Ascending aorta (tissue), 2 donors: Measurements from ENCODE around the gene RASSF10. TPM values are rescaled to one million over a fixed set of nuclear protein-coding genes. Genes with fewer than 3 reads are reported as not detected.

Experiments
- DNase-seq, 2 donors: peaks; one replicate each; pipeline ENCODE4 v3.0.0-alpha.2; 2019; ENCODE audit warnings: low spot score in 2 of 2
- H3K27ac ChIP-seq, 2 donors: fragments of 200-600 bp; sonication (generic); one replicate each; pipeline ENCODE4 v1.5.1; 2016 to 2017; ENCODE audit warnings: mild to moderate bottlenecking in 1 of 2
- H3K27me3 ChIP-seq: fragments of 200-600 bp; sonication (generic); one replicate; pipeline ENCODE4 v1.5.1; 2017
- H3K36me3 ChIP-seq, 2 donors: fragments of 200-600 bp; sonication (generic); one replicate each; pipeline ENCODE4 v1.5.1; 2016
- H3K4me1 ChIP-seq, 2 donors: fragments of 200-600 bp; sonication (generic); one replicate each; pipeline ENCODE4 v1.5.1; 2016 to 2017; ENCODE audit warnings: mild to moderate bottlenecking in 1 of 2
- H3K4me3 ChIP-seq, 2 donors: fragments of 200-600 bp; sonication (generic); one replicate each; pipeline ENCODE4 v1.5.1; 2016 to 2017; ENCODE audit warnings: mild to moderate bottlenecking in 1 of 2
- H3K9me3 ChIP-seq, 2 donors: fragments of 200-600 bp; sonication (generic); one replicate each; pipeline ENCODE4 v1.5.1; 2016
- intact Hi-C: fragments of 100-400 bp; cut with DNase I; formaldehyde crosslinking; loops from one replicate; pipeline ENCODE4 v1.15.1; 2023
- total RNA-seq: library from RNA; depleted of rRNA; stranded (reverse); fragments of >200 nt; gene quantifications from one replicate; pipeline ENCODE4 v1.1.0, GENCODE V29; 2016
- TF ChIP-seq, protein P1 (sequence below), 3 experiments: fragments of 200-600 bp in 2 of 3; fragments of 450-650 bp in 1 of 3; sonication (generic) in 2 of 3; IDR thresholded peaks; one replicate each; pipeline ENCODE4 v1.5.1; 2016 to 2019; ENCODE audit warnings: antibody characterized with exemption in 3 of 3, mild to moderate bottlenecking in 1 of 3, moderate library complexity in 1 of 3

The RASSF10 gene
- total RNA-seq, 1 donor from 2014 or later: not detected

DNA sequence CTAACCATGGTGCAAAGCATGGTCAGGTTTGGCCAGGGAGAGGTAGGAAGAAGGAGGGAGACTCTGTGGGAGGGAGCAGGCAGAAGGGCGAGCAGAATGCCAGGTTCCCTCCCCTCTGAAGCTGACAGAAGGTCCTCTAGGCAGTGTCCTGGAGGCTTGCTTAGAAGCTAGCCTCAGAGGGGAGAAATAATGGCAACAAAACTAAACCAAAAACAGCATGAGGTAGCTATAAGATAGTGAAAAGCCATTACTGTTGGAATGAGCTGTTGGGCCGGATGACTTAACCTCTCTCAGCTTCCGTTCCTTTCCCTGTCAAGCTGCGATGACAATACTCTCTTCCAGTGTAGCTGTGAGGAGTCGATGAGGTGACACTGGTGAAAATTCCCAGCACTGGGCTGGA lies 36.6 kb downstream of the RASSF10 start:
- Histone ChIP-seq H3K9me3 (no peaks in the 10 kb centered on the region), H3K27me3 (no peaks in the 10 kb centered on the region), H3K27ac (no peak overlapping the region), H3K4me1 (no peaks in the 10 kb centered on the region), H3K36me3 (no peaks in the 10 kb centered on the region), H3K4me3 (no peak overlapping the region)
- intact Hi-C loops: no loop called here
- TF ChIP-seq, protein P1, sequence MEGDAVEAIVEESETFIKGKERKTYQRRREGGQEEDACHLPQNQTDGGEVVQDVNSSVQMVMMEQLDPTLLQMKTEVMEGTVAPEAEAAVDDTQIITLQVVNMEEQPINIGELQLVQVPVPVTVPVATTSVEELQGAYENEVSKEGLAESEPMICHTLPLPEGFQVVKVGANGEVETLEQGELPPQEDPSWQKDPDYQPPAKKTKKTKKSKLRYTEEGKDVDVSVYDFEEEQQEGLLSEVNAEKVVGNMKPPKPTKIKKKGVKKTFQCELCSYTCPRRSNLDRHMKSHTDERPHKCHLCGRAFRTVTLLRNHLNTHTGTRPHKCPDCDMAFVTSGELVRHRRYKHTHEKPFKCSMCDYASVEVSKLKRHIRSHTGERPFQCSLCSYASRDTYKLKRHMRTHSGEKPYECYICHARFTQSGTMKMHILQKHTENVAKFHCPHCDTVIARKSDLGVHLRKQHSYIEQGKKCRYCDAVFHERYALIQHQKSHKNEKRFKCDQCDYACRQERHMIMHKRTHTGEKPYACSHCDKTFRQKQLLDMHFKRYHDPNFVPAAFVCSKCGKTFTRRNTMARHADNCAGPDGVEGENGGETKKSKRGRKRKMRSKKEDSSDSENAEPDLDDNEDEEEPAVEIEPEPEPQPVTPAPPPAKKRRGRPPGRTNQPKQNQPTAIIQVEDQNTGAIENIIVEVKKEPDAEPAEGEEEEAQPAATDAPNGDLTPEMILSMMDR (IDR thresholded peaks at IDR 0.05): no peak
- no peak for DNase-seq

DNA sequence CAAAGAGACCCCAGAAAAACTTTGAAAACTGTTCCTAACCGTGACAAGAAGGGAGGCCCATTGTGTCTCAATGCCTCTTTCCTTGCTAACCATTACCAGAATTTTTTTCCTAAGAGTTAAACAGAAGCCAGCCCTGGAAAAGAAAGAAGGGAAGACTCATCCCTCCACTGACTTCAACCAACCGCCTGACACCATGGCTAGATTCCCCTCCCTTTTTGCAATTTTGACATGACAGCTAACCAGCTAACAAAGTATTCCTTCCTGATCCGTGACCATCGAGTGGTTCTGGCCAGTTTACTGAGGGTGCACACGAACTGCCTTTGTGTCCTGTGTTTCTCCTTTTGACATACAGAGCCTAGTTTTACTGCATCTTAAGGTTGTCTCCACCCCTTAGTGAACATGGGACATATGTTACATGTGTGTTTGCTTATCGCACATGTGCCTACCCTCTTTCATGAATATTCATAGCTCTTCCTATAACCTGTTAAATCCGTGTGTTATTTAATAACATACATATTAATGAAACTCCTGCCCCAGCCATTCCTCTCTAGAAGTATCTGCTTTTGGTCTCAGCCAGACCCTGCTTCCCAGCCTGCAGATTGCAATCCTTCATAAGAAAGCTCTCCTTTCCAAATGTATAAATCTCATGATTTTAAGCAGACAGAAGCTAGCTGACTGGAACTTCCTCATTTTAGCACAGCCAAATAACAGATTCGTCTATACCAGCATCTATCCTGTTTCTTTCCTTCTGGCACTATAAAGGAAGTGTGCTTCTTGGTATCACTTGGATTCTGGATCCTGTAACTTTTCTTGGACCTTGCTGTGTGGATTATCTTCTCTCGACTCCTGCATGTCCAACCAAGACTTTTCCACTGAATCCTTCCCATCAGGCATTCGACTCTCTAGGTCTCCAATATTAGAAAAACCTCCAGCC lies 37.8 kb downstream of the RASSF10 start:
- TF ChIP-seq, protein P1 (IDR thresholded peaks at IDR 0.05): no peak

DNA sequence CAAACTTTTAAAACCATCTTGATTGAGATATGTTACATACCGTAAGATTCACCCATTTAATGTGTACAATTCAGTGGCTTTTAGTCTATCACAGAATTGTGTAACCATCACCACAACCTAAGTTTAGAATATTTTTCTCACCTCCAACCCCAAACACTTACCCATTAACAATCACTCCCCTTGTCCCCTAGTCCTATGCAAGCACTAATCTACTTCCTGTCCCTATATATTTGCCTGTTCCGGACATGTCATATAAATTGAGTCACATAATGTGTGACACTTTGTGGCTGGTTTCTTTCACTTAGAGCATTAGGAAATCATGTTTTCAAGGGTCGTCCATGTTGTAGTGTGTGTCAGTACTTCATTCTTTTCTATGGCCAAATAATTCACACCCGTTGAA lies 38.8 kb downstream of the RASSF10 start:
- H3K4me3 ChIP-seq: no peak overlapping the region
- intact Hi-C loops: no loop called here
- H3K9me3 ChIP-seq: no peaks in the 10 kb centered on the region
- no peaks in the 10 kb centered on the region for H3K27me3 ChIP-seq
- H3K4me1 ChIP-seq: no peaks in the 10 kb centered on the region
- no peak for DNase-seq
- TF ChIP-seq, protein P1 (IDR thresholded peaks at IDR 0.05): no peak
- no peaks in the 10 kb centered on the region for H3K36me3 ChIP-seq
- H3K27ac ChIP-seq: no peak overlapping the region

More for the DNA sequence above, 37.8 kb downstream of the RASSF10 start:
- Histone ChIP-seq H3K27me3 (no peaks in the 10 kb centered on the region), H3K27ac (no peak overlapping the region), H3K9me3 (no peaks in the 10 kb centered on the region), H3K4me1 (no peaks in the 10 kb centered on the region), H3K36me3 (no peaks in the 10 kb centered on the region), H3K4me3 (no peak overlapping the region)
- intact Hi-C loops: no loop called here
- DNase-seq: no peak

DNA sequence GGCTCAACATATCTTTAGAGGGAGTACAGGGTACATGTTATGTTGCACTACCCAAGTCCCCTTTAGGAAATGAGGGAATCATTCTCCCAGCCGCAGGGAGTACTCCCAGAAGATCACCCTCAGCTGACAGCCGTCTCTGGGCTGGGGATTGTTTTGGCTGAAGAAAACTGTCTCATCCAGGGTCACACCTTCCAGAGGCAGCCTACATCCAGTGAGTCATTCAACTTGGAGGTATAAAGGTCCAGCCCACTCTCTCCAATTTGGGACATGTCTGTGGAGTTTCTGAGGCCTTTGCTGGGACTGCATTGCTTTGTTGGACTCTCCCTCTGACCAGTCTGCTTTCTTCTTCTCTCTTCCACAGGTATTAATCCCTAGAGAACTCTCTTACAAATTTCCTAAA lies 42.1 kb downstream of the RASSF10 start:
- TF ChIP-seq, protein P1 (IDR thresholded peaks at IDR 0.05): no peak
- Histone ChIP-seq H3K27ac (no peak overlapping the region), H3K27me3 (no peaks in the 10 kb centered on the region), H3K4me1 (no peaks in the 10 kb centered on the region), H3K36me3 (no peaks in the 10 kb centered on the region), H3K4me3 (no peak overlapping the region), H3K9me3 (no peaks in the 10 kb centered on the region)
- intact Hi-C loops: no loop called here
- no peak for DNase-seq

DNA sequence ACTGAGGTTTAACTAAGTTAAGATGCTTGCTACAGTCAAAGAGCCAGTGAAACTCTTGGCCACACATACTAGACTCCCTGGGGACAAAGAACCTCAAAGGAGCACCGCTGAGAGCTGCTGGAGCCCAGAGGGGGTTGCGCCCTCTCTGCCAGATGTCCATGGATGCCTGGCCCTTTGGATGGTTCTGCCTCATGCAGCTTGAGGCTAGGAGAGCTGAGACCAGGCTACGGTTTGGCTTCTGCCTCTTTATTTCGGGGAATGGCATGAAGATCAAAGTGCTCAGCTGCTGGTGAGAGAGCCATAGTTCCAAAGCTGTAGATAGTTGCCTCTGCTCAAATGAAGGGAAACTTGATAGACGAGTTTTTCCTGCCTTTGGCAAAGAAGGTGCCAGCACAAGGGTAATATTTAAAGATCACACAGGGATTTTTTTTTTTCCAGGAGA lies 43.0 kb downstream of the RASSF10 start:
- Histone ChIP-seq H3K27me3 (no peaks in the 10 kb centered on the region), H3K9me3 (no peaks in the 10 kb centered on the region), H3K27ac (no peak overlapping the region), H3K4me3 (no peak overlapping the region), H3K4me1 (no peaks in the 10 kb centered on the region), H3K36me3 (no peaks in the 10 kb centered on the region)
- DNase-seq: no peak
- intact Hi-C loops: no loop called here
- TF ChIP-seq, protein P1 (IDR thresholded peaks at IDR 0.05): no peak
